Measurements from ENCODE around the gene SORCS2.

SORCS2 gene

GRCh38 chr4:7708238-7708637 lies 515.9 kb downstream of the SORCS2 start:
- no peaks in the 10 kb centered on the region for H4K20me1 ChIP-seq (ENCODE audit: insufficient read depth, low read length)
- H3K4me1 ChIP-seq (ENCODE audit: insufficient read depth, low read length, severe bottlenecking): no peaks in the 10 kb centered on the region
- H3K9ac ChIP-seq (ENCODE audit: low read length): no peak overlapping the region
- H3F3A ChIP-seq (ENCODE audit: insufficient read depth, low read length): no peaks in the 10 kb centered on the region
- no peak overlapping the region for H3K4me2 ChIP-seq (ENCODE audit: low read length)
- no peak overlapping the region for H3K4me3 ChIP-seq (ENCODE audit: low read depth, low read length, poor library complexity, severe bottlenecking)
- H3K79me2 ChIP-seq (ENCODE audit: insufficient read depth, low read length): no peaks in the 10 kb centered on the region
- H3K27ac ChIP-seq (ENCODE audit: low read depth, low read length, poor library complexity, severe bottlenecking): no peak overlapping the region
- no peaks in the 10 kb centered on the region for H3K27me3 ChIP-seq (ENCODE audit: insufficient read depth, low read length)
- H3K9me2 ChIP-seq (ENCODE audit: low read depth, low read length): no peaks in the 10 kb centered on the region
- H3K36me3 ChIP-seq (ENCODE audit: insufficient read depth, low read length): no peaks in the 10 kb centered on the region
- H3K9me3 ChIP-seq (ENCODE audit: low read length): no peaks in the 10 kb centered on the region
- TF ChIP-seq EZH2 (IDR thresholded peaks at IDR 0.05; ENCODE audit: borderline replicate concordance, low read length): no peak
- TF ChIP-seq, protein P1, sequence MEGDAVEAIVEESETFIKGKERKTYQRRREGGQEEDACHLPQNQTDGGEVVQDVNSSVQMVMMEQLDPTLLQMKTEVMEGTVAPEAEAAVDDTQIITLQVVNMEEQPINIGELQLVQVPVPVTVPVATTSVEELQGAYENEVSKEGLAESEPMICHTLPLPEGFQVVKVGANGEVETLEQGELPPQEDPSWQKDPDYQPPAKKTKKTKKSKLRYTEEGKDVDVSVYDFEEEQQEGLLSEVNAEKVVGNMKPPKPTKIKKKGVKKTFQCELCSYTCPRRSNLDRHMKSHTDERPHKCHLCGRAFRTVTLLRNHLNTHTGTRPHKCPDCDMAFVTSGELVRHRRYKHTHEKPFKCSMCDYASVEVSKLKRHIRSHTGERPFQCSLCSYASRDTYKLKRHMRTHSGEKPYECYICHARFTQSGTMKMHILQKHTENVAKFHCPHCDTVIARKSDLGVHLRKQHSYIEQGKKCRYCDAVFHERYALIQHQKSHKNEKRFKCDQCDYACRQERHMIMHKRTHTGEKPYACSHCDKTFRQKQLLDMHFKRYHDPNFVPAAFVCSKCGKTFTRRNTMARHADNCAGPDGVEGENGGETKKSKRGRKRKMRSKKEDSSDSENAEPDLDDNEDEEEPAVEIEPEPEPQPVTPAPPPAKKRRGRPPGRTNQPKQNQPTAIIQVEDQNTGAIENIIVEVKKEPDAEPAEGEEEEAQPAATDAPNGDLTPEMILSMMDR (IDR thresholded peaks at IDR 0.05; ENCODE audit: low read length): no peak
- H2AFZ ChIP-seq (ENCODE audit: low read length): no peak overlapping the region

GRCh38 chr4:7708981-7709380 lies 516.6 kb downstream of the SORCS2 start:
- Histone ChIP-seq H3K27me3 (ENCODE audit: insufficient read depth, low read length) (no peaks in the 10 kb centered on the region), H3K4me2 (ENCODE audit: low read length) (no peak overlapping the region)
- TF ChIP-seq EZH2 (IDR thresholded peaks at IDR 0.05; ENCODE audit: borderline replicate concordance, low read length): no peak
- TF ChIP-seq, protein P1 (IDR thresholded peaks at IDR 0.05; ENCODE audit: low read length): no peak

DNA sequence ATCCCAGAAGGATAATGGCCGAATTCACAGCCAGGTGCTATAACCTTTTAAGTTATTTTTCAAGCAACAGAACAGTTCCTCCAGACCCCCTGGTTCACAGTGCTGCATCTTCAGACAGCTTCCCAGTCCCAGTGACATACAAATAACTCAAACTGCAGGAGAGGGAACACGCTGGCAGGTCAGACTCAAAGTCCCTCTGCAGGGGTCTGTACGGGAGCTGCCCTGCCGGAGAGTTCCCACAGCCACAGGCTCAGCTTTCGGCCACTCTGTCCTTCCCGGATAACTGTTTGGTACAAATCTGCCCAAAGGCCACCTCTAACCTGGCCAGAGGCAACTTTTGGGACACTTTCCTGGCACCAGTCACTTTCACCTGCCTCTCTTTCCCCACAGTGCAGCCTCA lies 517.1 kb downstream of the SORCS2 start:
- H3K27me3 ChIP-seq (ENCODE audit: insufficient read depth, low read length): no peaks in the 10 kb centered on the region
- no peak overlapping the region for H3K4me3 ChIP-seq (ENCODE audit: low read depth, low read length, poor library complexity, severe bottlenecking)
- no peaks in the 10 kb centered on the region for H4K20me1 ChIP-seq (ENCODE audit: insufficient read depth, low read length)
- TF ChIP-seq, protein P1 (IDR thresholded peaks at IDR 0.05; ENCODE audit: low read length): no peak
- no peak for TF ChIP-seq EZH2 (IDR thresholded peaks at IDR 0.05; ENCODE audit: borderline replicate concordance, low read length)
- H3K9ac ChIP-seq (ENCODE audit: low read length): no peak overlapping the region
- H3K36me3 ChIP-seq (ENCODE audit: insufficient read depth, low read length): no peaks in the 10 kb centered on the region
- no peaks in the 10 kb centered on the region for H3K79me2 ChIP-seq (ENCODE audit: insufficient read depth, low read length)
- H2AFZ ChIP-seq (ENCODE audit: low read length): no peak overlapping the region
- H3K4me1 ChIP-seq (ENCODE audit: insufficient read depth, low read length, severe bottlenecking): no peaks in the 10 kb centered on the region
- H3K4me2 ChIP-seq (ENCODE audit: low read length): no peak overlapping the region
- no peaks in the 10 kb centered on the region for H3K9me3 ChIP-seq (ENCODE audit: low read length)
- no peaks in the 10 kb centered on the region for H3K9me2 ChIP-seq (ENCODE audit: low read depth, low read length)
- H3F3A ChIP-seq (ENCODE audit: insufficient read depth, low read length): no peaks in the 10 kb centered on the region
- H3K27ac ChIP-seq (ENCODE audit: low read depth, low read length, poor library complexity, severe bottlenecking): no peak overlapping the region

More at GRCh38 chr4:7708981-7709380, 516.6 kb downstream of the SORCS2 start:
- no peaks in the 10 kb centered on the region for H4K20me1 ChIP-seq (ENCODE audit: insufficient read depth, low read length)
- no peaks in the 10 kb centered on the region for H3K9me2 ChIP-seq (ENCODE audit: low read depth, low read length)
- H2AFZ ChIP-seq (ENCODE audit: low read length): no peak overlapping the region
- H3K36me3 ChIP-seq (ENCODE audit: insufficient read depth, low read length): no peaks in the 10 kb centered on the region
- no peaks in the 10 kb centered on the region for H3K4me1 ChIP-seq (ENCODE audit: insufficient read depth, low read length, severe bottlenecking)
- H3K9ac ChIP-seq (ENCODE audit: low read length): no peak overlapping the region
- H3K4me3 ChIP-seq (ENCODE audit: low read depth, low read length, poor library complexity, severe bottlenecking): no peak overlapping the region
- no peaks in the 10 kb centered on the region for H3K9me3 ChIP-seq (ENCODE audit: low read length)
- no peaks in the 10 kb centered on the region for H3F3A ChIP-seq (ENCODE audit: insufficient read depth, low read length)
- H3K79me2 ChIP-seq (ENCODE audit: insufficient read depth, low read length): no peaks in the 10 kb centered on the region
- no peak overlapping the region for H3K27ac ChIP-seq (ENCODE audit: low read depth, low read length, poor library complexity, severe bottlenecking)

All from OCI-LY1 (cell line).